Measurements from ENCODE around the gene PTBP3.
A peak's percentile ranks its signal among the peaks of the same experiment; 100 is the strongest.

- TF ChIP-seq CTCF (conservative IDR thresholded peaks at IDR 0.05; ENCODE audit: low read length): peak; percentile 72
- TF ChIP-seq EZH2phosphoT487 (IDR thresholded peaks at IDR 0.05; ENCODE audit: borderline replicate concordance): no peak
These were observed 28.2 kb upstream of the PTBP3 start for GRCh38 chr9:112361601-112362000.

Data from Loucy (cell line).